Transverse colon (tissue), 3 donors: ENCODE data around the gene TTC21A.

Experiments
- POLR2A ChIP-seq: fragments of 450-650 bp; IDR thresholded peaks from one replicate; pipeline ENCODE4 v1.6.1; 2016; ENCODE audit warnings: antibody characterized with exemption, mild to moderate bottlenecking, moderate library complexity
- POLR2AphosphoS5 ChIP-seq, 3 donors: sonication (generic); formaldehyde crosslinking; IDR thresholded peaks; one replicate each; pipeline ENCODE4 v1.6.1; 2016; ENCODE audit warnings: antibody characterized with exemption in 3 of 3

DNA sequence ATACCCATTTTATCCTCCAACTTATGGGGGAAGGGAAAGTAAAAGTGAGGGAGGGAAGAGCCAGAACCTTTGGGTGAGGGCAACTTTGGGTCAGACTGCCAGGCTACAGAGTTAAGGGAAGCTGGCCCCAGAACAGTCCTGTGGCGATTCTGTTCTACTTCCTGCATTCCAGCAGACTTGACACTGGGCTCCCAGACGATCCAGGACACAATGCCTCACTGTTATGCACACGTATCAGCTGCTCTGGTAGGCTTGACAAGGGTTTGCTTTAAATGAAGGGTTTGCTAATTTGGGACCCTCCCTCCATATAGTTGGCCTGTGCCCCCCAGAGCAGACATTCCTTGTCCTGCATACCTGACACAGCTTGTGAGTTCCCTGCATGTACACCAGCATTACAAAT is 10.7 kb upstream of the TTC21A start:
- no peak for TF ChIP-seq POLR2AphosphoS5 (IDR thresholded peaks at IDR 0.05)
- no peak for TF ChIP-seq POLR2A
